Stimulated activated CD4-positive, alpha-beta T cell treated with anti-CD3 and anti-CD28 coated beads, Interleukin-1b, Interleukin-23, amount 100 ng/mL, for 48 hours (primary cell): Measurements from ENCODE around the gene WNT3A.
"Not testable (repeated sequence)": the region's sequence is repeated elsewhere in the genome, so short reads cannot be mapped to it uniquely, and the experiment has no call there.

Experiments
- DNase-seq: peaks from one replicate; pipeline ENCODE4 v3.0.0-alpha.2; 2020

Gene WNT3A

GRCh38 chr1:228006786-228007048 lies at the start of gene WNT3A:
Gene WNT3A, plus strand, starts transcription at chr1:228006998. Its CDS starts 131 bp downstream, at chr1:228007129.
- no peak for DNase-seq

- DNase-seq: no peak
Observed at GRCh38 chr1:227958617-227959324, 48.0 kb upstream of the WNT3A start.

GRCh38 chr1:227959325-227959860 lies 47.4 kb upstream of the WNT3A start:
- DNase-seq: no peak

- DNase-seq: no peak
Observed at GRCh38 chr1:227961651-227962466, 44.9 kb upstream of the WNT3A start.

- DNase-seq: not testable (repeated sequence)
Observed at GRCh38 chr1:227966733-227967132, 40.1 kb upstream of the WNT3A start.

- DNase-seq: not testable (repeated sequence)
Observed at GRCh38 chr1:227967815-227968214, 39.0 kb upstream of the WNT3A start.

- DNase-seq: not testable (repeated sequence)
Observed at GRCh38 chr1:227970076-227970995, 36.5 kb upstream of the WNT3A start.

- not testable (repeated sequence) for DNase-seq
Observed at GRCh38 chr1:227971216-227971615, 35.6 kb upstream of the WNT3A start.

GRCh38 chr1:227971643-227972282 lies 35.0 kb upstream of the WNT3A start:
- not testable (repeated sequence) for DNase-seq

GRCh38 chr1:227972283-227972679 lies 34.5 kb upstream of the WNT3A start:
- not testable (repeated sequence) for DNase-seq

- DNase-seq: not testable (repeated sequence)
Observed at GRCh38 chr1:227972843-227973374, 33.9 kb upstream of the WNT3A start.

- not testable (repeated sequence) for DNase-seq
Observed at GRCh38 chr1:227973724-227974288, 33.0 kb upstream of the WNT3A start.

- DNase-seq: not testable (repeated sequence)
Observed at GRCh38 chr1:227975583-227976283, 31.1 kb upstream of the WNT3A start.

GRCh38 chr1:227987181-227987580 lies 19.6 kb upstream of the WNT3A start:
- DNase-seq: no peak

- no peak for DNase-seq
Observed at GRCh38 chr1:227994632-227995300, 12.0 kb upstream of the WNT3A start.

- no peak for DNase-seq
Observed at GRCh38 chr1:227996187-227996950, 10.4 kb upstream of the WNT3A start.

GRCh38 chr1:227998374-227999055 lies 8.3 kb upstream of the WNT3A start:
- DNase-seq: no peak

- DNase-seq: peak; percentile 78
Observed at GRCh38 chr1:227999056-227999930, 7.5 kb upstream of the WNT3A start.
